Tibial nerve (tissue), 4 donors: ENCODE results near the gene MYO18B. TPM values are rescaled to one million over a fixed set of nuclear protein-coding genes. Genes with fewer than 3 reads are reported as not detected.

Experiments
- DNase-seq, 2 donors: peaks; one replicate each; pipeline ENCODE4 v3.0.0-alpha.2; 2019; ENCODE audit warnings: low spot score in 2 of 2
- H3K27ac ChIP-seq, 4 donors: fragments of 200-600 bp; sonication (generic) in 3 of 4; one replicate each; pipeline ENCODE4 v1.5.1; 2017 to 2019; ENCODE audit warnings: mild to moderate bottlenecking in 1 of 4
- H3K27me3 ChIP-seq, 2 donors: fragments of 200-600 bp; sonication (generic) in 1 of 2; one replicate each; pipeline versions ENCODE4 v1.5.1 to v1.6.0; 2017 to 2019
- H3K36me3 ChIP-seq, 3 donors: fragments of 200-600 bp; sonication (generic); one replicate each; pipeline ENCODE4 v1.5.1; 2018 to 2019
- H3K4me1 ChIP-seq, 4 donors: fragments of 200-600 bp; sonication (generic) in 3 of 4; one replicate each; pipeline ENCODE4 v1.5.1; 2017 to 2019
- H3K4me3 ChIP-seq, 4 donors: fragments of 200-600 bp; sonication (generic) in 3 of 4; one replicate each; pipeline ENCODE4 v1.5.1; 2017 to 2019; ENCODE audit warnings: mild to moderate bottlenecking in 1 of 4, moderate library complexity in 1 of 4
- H3K9me3 ChIP-seq, 4 donors: fragments of 200-600 bp; sonication (generic) in 3 of 4; one replicate each; pipeline ENCODE4 v1.5.1; 2017 to 2019
- CTCF ChIP-seq, 5 experiments: fragments of 200-600 bp in 3 of 5; fragments of 450-650 bp in 2 of 5; sonication (generic) in 3 of 5; IDR thresholded peaks; one replicate each; pipeline ENCODE4 v1.5.1; 2016 to 2019; ENCODE audit warnings: antibody characterized with exemption in 5 of 5, mild to moderate bottlenecking in 3 of 5, moderate library complexity in 2 of 5
- EP300 ChIP-seq, 2 donors: sonication (generic); formaldehyde crosslinking; IDR thresholded peaks; one replicate each; pipeline ENCODE4 v1.6.1; 2017; ENCODE audit warnings: antibody characterized with exemption in 2 of 2, mild to moderate bottlenecking in 1 of 2
- POLR2A ChIP-seq, 2 donors: fragments of 450-650 bp; IDR thresholded peaks; one replicate each; pipeline ENCODE4 v1.6.1; 2017; ENCODE audit warnings: antibody characterized with exemption in 2 of 2, mild to moderate bottlenecking in 2 of 2, moderate library complexity in 2 of 2
- WGBS, 2 donors: methylation state at CpG; one replicate each; pipeline ENCODE4 v1.1.5; 2018; 5-methylcytosine and 5-hydroxymethylcytosine counted together
- total RNA-seq, 4 donors: library from RNA; depleted of rRNA; stranded (reverse); fragments of >200 nt; gene quantifications; one replicate each; pipeline ENCODE4 v1.1.0, GENCODE V29; 2016

The MYO18B gene
- total RNA-seq, 4 donors from 2014 or later, result under 0.01 TPM; not detected in 2

GRCh38 chr22:25853078-25853477 is 111.1 kb downstream of the MYO18B start:
- DNase-seq, result no peak
- Histone ChIP-seq H3K27ac (no peak overlapping the region), H3K9me3 (no peaks in the 10 kb centered on the region), H3K27me3 (no peaks in the 10 kb centered on the region), H3K4me1 (no peaks in the 10 kb centered on the region), H3K36me3 (no peaks in the 10 kb centered on the region), H3K4me3 (no peak overlapping the region)
- TF ChIP-seq EP300 (IDR thresholded peaks at IDR 0.05), result no peak
- TF ChIP-seq POLR2A (IDR thresholded peaks at IDR 0.05), result no peak
- TF ChIP-seq CTCF (IDR thresholded peaks at IDR 0.05), result no peak
- WGBS, 2 donors, result 78 to 82% methylated on average over 2 of the region's 2 CpGs

GRCh38 chr22:25853501-25854284 is 111.7 kb downstream of the MYO18B start:
- no peaks in the 10 kb centered on the region for H3K27me3 ChIP-seq
- 36 to 37% methylated on average over 5 of the region's 5 CpGs for WGBS, 2 donors
- no peaks in the 10 kb centered on the region for H3K36me3 ChIP-seq
- no peaks in the 10 kb centered on the region for H3K4me1 ChIP-seq
- H3K4me3 ChIP-seq, result no peak overlapping the region
- H3K27ac ChIP-seq, result no peak overlapping the region
- DNase-seq, result no peak
- no peaks in the 10 kb centered on the region for H3K9me3 ChIP-seq
- TF ChIP-seq EP300 (IDR thresholded peaks at IDR 0.05) (no peak), CTCF (IDR thresholded peaks at IDR 0.05) (no peak), POLR2A (IDR thresholded peaks at IDR 0.05) (no peak)

GRCh38 chr22:25869771-25870170 is 127.8 kb downstream of the MYO18B start:
- TF ChIP-seq EP300 (IDR thresholded peaks at IDR 0.05) (no peak), CTCF (IDR thresholded peaks at IDR 0.05) (no peak), POLR2A (IDR thresholded peaks at IDR 0.05) (no peak)
- H3K4me3 ChIP-seq, result no peak overlapping the region
- WGBS, 2 donors, result 76 to 84% methylated on average over 6 of the region's 6 CpGs
- no peaks in the 10 kb centered on the region for H3K27me3 ChIP-seq
- H3K9me3 ChIP-seq, result no peaks in the 10 kb centered on the region
- H3K4me1 ChIP-seq, result no peaks in the 10 kb centered on the region
- H3K36me3 ChIP-seq, result no peaks in the 10 kb centered on the region
- DNase-seq, result no peak
- H3K27ac ChIP-seq, result no peak overlapping the region

- no peak overlapping the region for H3K27ac ChIP-seq
- H3K27me3 ChIP-seq, result no peaks in the 10 kb centered on the region
- no peaks in the 10 kb centered on the region for H3K4me1 ChIP-seq
- no peak overlapping the region for H3K4me3 ChIP-seq
- H3K9me3 ChIP-seq, result no peaks in the 10 kb centered on the region
- 87 to 91% methylated on average over 11 of the region's 11 CpGs for WGBS, 2 donors
- TF ChIP-seq POLR2A (IDR thresholded peaks at IDR 0.05) (no peak), CTCF (IDR thresholded peaks at IDR 0.05) (no peak), EP300 (IDR thresholded peaks at IDR 0.05) (no peak)
- DNase-seq, result no peak
- H3K36me3 ChIP-seq, result no peaks in the 10 kb centered on the region
Measured at GRCh38 chr22:25874327-25874726, 132.3 kb downstream of the MYO18B start.

- TF ChIP-seq CTCF (IDR thresholded peaks at IDR 0.05), result no peak
- no peak for TF ChIP-seq POLR2A (IDR thresholded peaks at IDR 0.05)
- no peak for TF ChIP-seq EP300 (IDR thresholded peaks at IDR 0.05)
- Histone ChIP-seq H3K4me3 (no peak overlapping the region), H3K4me1 (no peaks in the 10 kb centered on the region), H3K9me3 (no peaks in the 10 kb centered on the region), H3K27me3 (no peaks in the 10 kb centered on the region), H3K27ac (no peak overlapping the region), H3K36me3 (no peaks in the 10 kb centered on the region)
- WGBS, 2 donors, result 29 to 57% methylated on average over 2 of the region's 2 CpGs
- no peak for DNase-seq
Measured at GRCh38 chr22:25875461-25875860, 133.5 kb downstream of the MYO18B start.
